ENCODE results near the gene IFFO2. TPM values are rescaled to one million over a fixed set of nuclear protein-coding genes. Genes with fewer than 3 reads are reported as not detected.

IFFO2 gene
- total RNA-seq, 2 donors from 2014 or later: 99.8 to 119 TPM

GRCh38 chr1:18954270-18955071 lies 2.0 kb downstream of the IFFO2 start:
- Mint-ChIP-seq H3K4me1 (peaks cover 57% of the 10 kb centered on the region), H3K36me3 (ENCODE audit: low read depth) (peaks cover 2% of the 10 kb centered on the region), H3K4me3 (peak overlapping the region; percentile 94), H3K27ac (peak overlapping the region; percentile 100), H3K27me3 (no peaks in the 10 kb centered on the region)
- no peak for DNase-seq
- no peaks in the 10 kb centered on the region for H3K9me3 ChIP-seq (ENCODE audit: control insufficient read depth, low read length, poor library complexity, severe bottlenecking)
- ATAC-seq: no peak

GRCh38 chr1:18953731-18954231 lies 2.7 kb downstream of the IFFO2 start:
- peaks cover 2% of the 10 kb centered on the region for H3K36me3 Mint-ChIP-seq (ENCODE audit: low read depth)
- peak overlapping the region; percentile 94 for H3K4me3 Mint-ChIP-seq
- ATAC-seq: no peak
- DNase-seq: no peak
- no peaks in the 10 kb centered on the region for H3K27me3 Mint-ChIP-seq
- peaks cover 64% of the 10 kb centered on the region for H3K4me1 Mint-ChIP-seq
- H3K9me3 ChIP-seq (ENCODE audit: control insufficient read depth, low read length, poor library complexity, severe bottlenecking): no peaks in the 10 kb centered on the region
- peak overlapping the region; percentile 100 for H3K27ac Mint-ChIP-seq

GRCh38 chr1:18951818-18952391 lies 4.6 kb downstream of the IFFO2 start:
- peak; percentile 58 to 76 (median 74) for DNase-seq
- H3K9me3 ChIP-seq (ENCODE audit: control insufficient read depth, low read length, poor library complexity, severe bottlenecking): no peaks in the 10 kb centered on the region
- H3K27me3 Mint-ChIP-seq: no peaks in the 10 kb centered on the region
- peak; percentile 60 for ATAC-seq
- H3K36me3 Mint-ChIP-seq (ENCODE audit: low read depth): no peaks in the 10 kb centered on the region
- peak overlapping the region; percentile 100 for H3K27ac Mint-ChIP-seq
- peak overlapping the region; percentile 94 for H3K4me3 Mint-ChIP-seq
- H3K4me1 Mint-ChIP-seq: peaks cover 70% of the 10 kb centered on the region

GRCh38 chr1:18951416-18951815 lies 5.1 kb downstream of the IFFO2 start:
- DNase-seq (no peak), ATAC-seq (peak; percentile 1)
- H3K9me3 ChIP-seq (ENCODE audit: control insufficient read depth, low read length, poor library complexity, severe bottlenecking): no peaks in the 10 kb centered on the region
- peak overlapping the region; percentile 94 for H3K4me3 Mint-ChIP-seq
- H3K4me1 Mint-ChIP-seq: peaks cover 73% of the 10 kb centered on the region
- H3K27me3 Mint-ChIP-seq: no peaks in the 10 kb centered on the region
- H3K36me3 Mint-ChIP-seq (ENCODE audit: low read depth): no peaks in the 10 kb centered on the region
- peak overlapping the region; percentile 100 for H3K27ac Mint-ChIP-seq

- no peaks in the 10 kb centered on the region for H3K9me3 ChIP-seq (ENCODE audit: control insufficient read depth, low read length, poor library complexity, severe bottlenecking)
- Mint-ChIP-seq H3K4me1 (peaks cover 79% of the 10 kb centered on the region), H3K36me3 (ENCODE audit: low read depth) (no peaks in the 10 kb centered on the region), H3K27ac (peak overlapping the region; percentile 100), H3K4me3 (peak overlapping the region; percentile 94), H3K27me3 (no peaks in the 10 kb centered on the region)
- ATAC-seq (no peak), DNase-seq (peak in 1 of 3 donors; percentile 22)
Observed at GRCh38 chr1:18950401-18951026, 6.0 kb downstream of the IFFO2 start.

- Mint-ChIP-seq H3K4me1 (peaks cover 86% of the 10 kb centered on the region), H3K36me3 (ENCODE audit: low read depth) (no peaks in the 10 kb centered on the region), H3K27me3 (no peaks in the 10 kb centered on the region), H3K4me3 (peak overlapping the region; percentile 94), H3K27ac (peak overlapping the region; percentile 100)
- ATAC-seq (no peak), DNase-seq (no peak)
- H3K9me3 ChIP-seq (ENCODE audit: control insufficient read depth, low read length, poor library complexity, severe bottlenecking): no peaks in the 10 kb centered on the region
Observed at GRCh38 chr1:18949686-18950400, 6.6 kb downstream of the IFFO2 start.

- DNase-seq: no peak
- Mint-ChIP-seq H3K27ac (peak overlapping the region; percentile 100), H3K36me3 (ENCODE audit: low read depth) (no peaks in the 10 kb centered on the region), H3K4me1 (peaks cover 84% of the 10 kb centered on the region), H3K4me3 (peak overlapping the region; percentile 94), H3K27me3 (no peaks in the 10 kb centered on the region)
- ATAC-seq: no peak
- no peaks in the 10 kb centered on the region for H3K9me3 ChIP-seq (ENCODE audit: control insufficient read depth, low read length, poor library complexity, severe bottlenecking)
Observed at GRCh38 chr1:18948913-18949685, 7.4 kb downstream of the IFFO2 start.

GRCh38 chr1:18948048-18948912 lies 8.2 kb downstream of the IFFO2 start:
- DNase-seq: peak; percentile 47 to 68 (median 54)
- peaks cover 84% of the 10 kb centered on the region for H3K4me1 Mint-ChIP-seq
- no peaks in the 10 kb centered on the region for H3K36me3 Mint-ChIP-seq (ENCODE audit: low read depth)
- no peaks in the 10 kb centered on the region for H3K27me3 Mint-ChIP-seq
- H3K9me3 ChIP-seq (ENCODE audit: control insufficient read depth, low read length, poor library complexity, severe bottlenecking): no peaks in the 10 kb centered on the region
- peak overlapping the region; percentile 94 for H3K4me3 Mint-ChIP-seq
- ATAC-seq: peak; percentile 54
- peak overlapping the region; percentile 100 for H3K27ac Mint-ChIP-seq

- peak overlapping the region; percentile 100 for H3K27ac Mint-ChIP-seq
- no peaks in the 10 kb centered on the region for H3K36me3 Mint-ChIP-seq (ENCODE audit: low read depth)
- no peaks in the 10 kb centered on the region for H3K9me3 ChIP-seq (ENCODE audit: control insufficient read depth, low read length, poor library complexity, severe bottlenecking)
- peak overlapping the region; percentile 94 for H3K4me3 Mint-ChIP-seq
- no peaks in the 10 kb centered on the region for H3K27me3 Mint-ChIP-seq
- ATAC-seq (no peak), DNase-seq (no peak)
- peaks cover 79% of the 10 kb centered on the region for H3K4me1 Mint-ChIP-seq
Observed at GRCh38 chr1:18947570-18947969, 8.9 kb downstream of the IFFO2 start.

- peak overlapping the region; percentile 94 for H3K4me3 Mint-ChIP-seq
- no peaks in the 10 kb centered on the region for H3K36me3 Mint-ChIP-seq (ENCODE audit: low read depth)
- H3K27ac Mint-ChIP-seq: peak overlapping the region; percentile 100
- no peak for ATAC-seq
- no peaks in the 10 kb centered on the region for H3K9me3 ChIP-seq (ENCODE audit: control insufficient read depth, low read length, poor library complexity, severe bottlenecking)
- no peaks in the 10 kb centered on the region for H3K27me3 Mint-ChIP-seq
- H3K4me1 Mint-ChIP-seq: peaks cover 79% of the 10 kb centered on the region
- DNase-seq: no peak
Observed at GRCh38 chr1:18946550-18947381, 9.7 kb downstream of the IFFO2 start.

GRCh38 chr1:18945401-18945849 lies 11.1 kb downstream of the IFFO2 start:
- H3K9me3 ChIP-seq (ENCODE audit: control insufficient read depth, low read length, poor library complexity, severe bottlenecking): no peaks in the 10 kb centered on the region
- ATAC-seq (no peak), DNase-seq (no peak)
- H3K4me3 Mint-ChIP-seq: peak overlapping the region; percentile 84
- no peaks in the 10 kb centered on the region for H3K27me3 Mint-ChIP-seq
- peak overlapping the region; percentile 100 for H3K27ac Mint-ChIP-seq
- no peaks in the 10 kb centered on the region for H3K36me3 Mint-ChIP-seq (ENCODE audit: low read depth)
- peaks cover 81% of the 10 kb centered on the region for H3K4me1 Mint-ChIP-seq

Measured in T-helper 17 cell (primary cell).